Heart left ventricle (tissue), 13 donors: Measurements from ENCODE around the gene HDAC7.

Source experiments
- CTCF ChIP-seq, 12 donors: fragments of 200-600 bp; sonication (generic) in 4 of 12; IDR thresholded peaks; one replicate each; pipeline versions ENCODE4 v1.5.0 to v1.8.0; 2018 to 2022; ENCODE audit warnings: antibody characterized with exemption in 12 of 12, mild to moderate bottlenecking in 5 of 12
- POLR2A ChIP-seq, 2 donors: fragments of 450-650 bp; IDR thresholded peaks; one replicate each; pipeline ENCODE4 v1.6.1; 2017; ENCODE audit warnings: antibody characterized with exemption in 2 of 2, mild to moderate bottlenecking in 2 of 2, moderate library complexity in 2 of 2
- donor health status: ischemic (EF 13 %, LVEDD 7.1; RV severe dilation, severe dysfunction).
- donor health status: DM: no; HTN: yes; CAD: no.
- donor health status: DM: no; HTN: no; CAD: no.
- donor health status: ischemic (EF 25% LVEDD 6.9; RV normal size, moderate dysfunction).
- donor health status: ischemic (EF 25% LVEDD 5.7; RV mildly dilated, moderate dysfunction).
- donor health status: ischemic (EF 35%, LVEDD 5.7; RV mildly dilated, moderate dysfunction).
- donor health status: nonischemic (EF 11% LVEDD 7.7; RV severe dilation, severe dysfunction).
- donor health status: DM: yes; HTN: yes; CAD: no.
- donor health status: PGD.
- donor health status: ischemic (EF 29% LVEDD 5.4; RV normal size, mild dysfunction).
- donor health status: nonischemic (EF 23%, LVEDD 6.1; RV moderate dilation, normal function).

- peak in 1 of 12 donors; percentile 7 for TF ChIP-seq CTCF (IDR thresholded peaks at IDR 0.05)
- no peak for TF ChIP-seq POLR2A (IDR thresholded peaks at IDR 0.05)
Measured at GRCh38 chr12:47808574-47809365, 10.9 kb downstream of the HDAC7 start.
